Activated naive CD8-positive, alpha-beta T cell treated with anti-CD3 and anti-CD28 coated beads for 36 hours (primary cell): Measurements from ENCODE around the gene CYB5D1. TPM values are rescaled to one million over a fixed set of nuclear protein-coding genes. Genes with fewer than 3 reads are reported as not detected.

Experiments
- DNase-seq: peaks from one replicate; pipeline ENCODE4 v3.0.0; 2021
- H3K27ac Mint-ChIP-seq: one replicate; pipeline ENCODE4 v1.8.0; 2022; ENCODE audit warnings: mild to moderate bottlenecking, moderate library complexity, mixed read lengths
- H3K27me3 Mint-ChIP-seq: one replicate; pipeline ENCODE4 v1.8.0; 2022; ENCODE audit warnings: mild to moderate bottlenecking, mixed read lengths
- H3K36me3 Mint-ChIP-seq: one replicate; pipeline ENCODE4 v1.8.0; 2021; ENCODE audit warnings: mild to moderate bottlenecking, mixed read lengths
- H3K4me1 Mint-ChIP-seq: one replicate; pipeline ENCODE4 v1.8.0; 2021; ENCODE audit warnings: mixed read lengths
- H3K4me3 Mint-ChIP-seq: one replicate; pipeline ENCODE4 v1.8.0; 2022; ENCODE audit warnings: mild to moderate bottlenecking, moderate library complexity, mixed read lengths
- H3K9me3 Mint-ChIP-seq: one replicate; pipeline ENCODE4 v1.8.0; 2022; ENCODE audit warnings: mixed read lengths
- total RNA-seq, 2 experiments: library from RNA; stranded (reverse); gene quantifications; one replicate each; pipeline ENCODE4 v1.2.3, GENCODE V29; 2021

The CYB5D1 gene
- total RNA-seq, 2 experiments from 2014 or later: 18.6 to 20.1 TPM

GRCh38 chr17:7894226-7894625 lies 36.4 kb downstream of the CYB5D1 start:
- Mint-ChIP-seq H3K4me3 (no peak overlapping the region), H3K36me3 (peaks cover 32% of the 10 kb centered on the region), H3K27me3 (no peaks in the 10 kb centered on the region)

GRCh38 chr17:7894866-7895265 lies 37.1 kb downstream of the CYB5D1 start:
- DNase-seq: no peak
- H3K27me3 Mint-ChIP-seq: no peaks in the 10 kb centered on the region
- peaks cover 29% of the 10 kb centered on the region for H3K36me3 Mint-ChIP-seq
- no peaks in the 10 kb centered on the region for H3K9me3 Mint-ChIP-seq
- peak overlapping the region; percentile 40 for H3K27ac Mint-ChIP-seq
- no peak overlapping the region for H3K4me3 Mint-ChIP-seq
- H3K4me1 Mint-ChIP-seq: peaks cover 4% of the 10 kb centered on the region

More at GRCh38 chr17:7894226-7894625, 36.4 kb downstream of the CYB5D1 start:
- Mint-ChIP-seq H3K9me3 (no peaks in the 10 kb centered on the region), H3K27ac (peak overlapping the region; percentile 40), H3K4me1 (peaks cover 4% of the 10 kb centered on the region)
- no peak for DNase-seq

- H3K27me3 Mint-ChIP-seq: no peaks in the 10 kb centered on the region
- no peaks in the 10 kb centered on the region for H3K9me3 Mint-ChIP-seq
- peaks cover 4% of the 10 kb centered on the region for H3K4me1 Mint-ChIP-seq
- H3K36me3 Mint-ChIP-seq: peaks cover 34% of the 10 kb centered on the region
- no peak overlapping the region for H3K27ac Mint-ChIP-seq
- DNase-seq: no peak
- no peak overlapping the region for H3K4me3 Mint-ChIP-seq
Observed at GRCh38 chr17:7897090-7897489, 39.3 kb downstream of the CYB5D1 start.

- peaks cover 4% of the 10 kb centered on the region for H3K4me1 Mint-ChIP-seq
- DNase-seq: no peak
- peaks cover 38% of the 10 kb centered on the region for H3K36me3 Mint-ChIP-seq
- H3K4me3 Mint-ChIP-seq: no peak overlapping the region
- no peaks in the 10 kb centered on the region for H3K9me3 Mint-ChIP-seq
- no peaks in the 10 kb centered on the region for H3K27me3 Mint-ChIP-seq
- peak overlapping the region; percentile 12 for H3K27ac Mint-ChIP-seq
Observed at GRCh38 chr17:7897773-7898172, 40.0 kb downstream of the CYB5D1 start.

- Mint-ChIP-seq H3K27me3 (no peaks in the 10 kb centered on the region), H3K36me3 (peaks cover 22% of the 10 kb centered on the region)
Observed at GRCh38 chr17:7903154-7904103, 45.6 kb downstream of the CYB5D1 start.

GRCh38 chr17:7909089-7909488 lies 51.3 kb downstream of the CYB5D1 start:
- no peak for DNase-seq
- H3K4me1 Mint-ChIP-seq: peaks cover 7% of the 10 kb centered on the region
- no peaks in the 10 kb centered on the region for H3K27me3 Mint-ChIP-seq
- peaks cover 16% of the 10 kb centered on the region for H3K36me3 Mint-ChIP-seq
- H3K4me3 Mint-ChIP-seq: no peak overlapping the region
- H3K9me3 Mint-ChIP-seq: no peaks in the 10 kb centered on the region
- no peak overlapping the region for H3K27ac Mint-ChIP-seq

More at GRCh38 chr17:7903154-7904103, 45.6 kb downstream of the CYB5D1 start:
- H3K9me3 Mint-ChIP-seq: no peaks in the 10 kb centered on the region
- H3K4me1 Mint-ChIP-seq: no peaks in the 10 kb centered on the region
- no peak for DNase-seq
- no peak overlapping the region for H3K4me3 Mint-ChIP-seq
- no peak overlapping the region for H3K27ac Mint-ChIP-seq

- Mint-ChIP-seq H3K27ac (peak overlapping the region; percentile 7), H3K4me1 (peaks cover 15% of the 10 kb centered on the region), H3K27me3 (no peaks in the 10 kb centered on the region), H3K4me3 (no peak overlapping the region), H3K9me3 (no peaks in the 10 kb centered on the region), H3K36me3 (peaks cover 13% of the 10 kb centered on the region)
- DNase-seq: no peak
Observed at GRCh38 chr17:7910281-7910680, 52.5 kb downstream of the CYB5D1 start.

GRCh38 chr17:7910711-7911110 lies 52.9 kb downstream of the CYB5D1 start:
- Mint-ChIP-seq H3K4me3 (no peak overlapping the region), H3K27ac (no peak overlapping the region), H3K36me3 (peaks cover 13% of the 10 kb centered on the region)

GRCh38 chr17:7911116-7911515 lies 53.3 kb downstream of the CYB5D1 start:
- H3K4me1 Mint-ChIP-seq: peaks cover 15% of the 10 kb centered on the region
- no peak for DNase-seq
- H3K27ac Mint-ChIP-seq: no peak overlapping the region
- no peaks in the 10 kb centered on the region for H3K9me3 Mint-ChIP-seq
- H3K36me3 Mint-ChIP-seq: peaks cover 13% of the 10 kb centered on the region
- no peak overlapping the region for H3K4me3 Mint-ChIP-seq
- H3K27me3 Mint-ChIP-seq: no peaks in the 10 kb centered on the region

More at GRCh38 chr17:7910711-7911110, 52.9 kb downstream of the CYB5D1 start:
- DNase-seq: no peak
- no peaks in the 10 kb centered on the region for H3K9me3 Mint-ChIP-seq
- peaks cover 15% of the 10 kb centered on the region for H3K4me1 Mint-ChIP-seq
- no peaks in the 10 kb centered on the region for H3K27me3 Mint-ChIP-seq

Other genes starting within 250 kb of the CYB5D1 start
- 10 to 100 TPM; 35.5 to 37.0 TPM for gene FXR2, start 243.1 kb upstream of the CYB5D1 start, total RNA-seq
- gene SAT2, start 230.2 kb upstream of the CYB5D1 start, total RNA-seq: 10 to 100 TPM; 15.4 to 15.5 TPM
- not detected for gene SHBG, start 227.9 kb upstream of the CYB5D1 start, total RNA-seq
- gene ATP1B2, start 207.1 kb upstream of the CYB5D1 start, total RNA-seq: under 1 TPM in 1 of 2 experiments, not detected in 1; 0.10 TPM
- gene TP53, start 170.5 kb upstream of the CYB5D1 start, total RNA-seq: 100 to 1,000 TPM; 137 to 142 TPM
- 10 to 100 TPM; 22.8 to 27.4 TPM for gene WRAP53, start 169.5 kb upstream of the CYB5D1 start, total RNA-seq
- gene EFNB3, start 152.8 kb upstream of the CYB5D1 start, total RNA-seq: not detected
- under 1 TPM; 0.04 to 0.14 TPM for gene DNAH2, start 140.3 kb upstream of the CYB5D1 start, total RNA-seq
- 10 to 100 TPM; 44.5 to 47.6 TPM for gene KDM6B, start 23.8 kb upstream of the CYB5D1 start, total RNA-seq
- 1 to 10 TPM; 4.2 to 4.8 TPM for gene TMEM88, start 2.9 kb upstream of the CYB5D1 start, total RNA-seq
- gene NAA38, start 444 bp upstream of the CYB5D1 start, total RNA-seq: 10 to 100 TPM; 65.2 to 66.6 TPM
- gene CHD3, start 30.8 kb downstream of the CYB5D1 start, total RNA-seq: 100 to 1,000 TPM; 123 to 129 TPM
- 1 to 10 TPM; 4.0 to 4.1 TPM for gene RNF227, start 58.3 kb downstream of the CYB5D1 start, total RNA-seq
- 1 to 10 TPM; 7.5 to 8.4 TPM for gene KCNAB3, start 71.9 kb downstream of the CYB5D1 start, total RNA-seq
- 100 to 1,000 TPM; 131 to 143 TPM for gene TRAPPC1, start 73.9 kb downstream of the CYB5D1 start, total RNA-seq
- 10 to 100 TPM; 45.3 to 45.7 TPM for gene CNTROB, start 74.2 kb downstream of the CYB5D1 start, total RNA-seq
- not detected for gene GUCY2D, start 144.6 kb downstream of the CYB5D1 start, total RNA-seq
- gene ALOX15B, start 181.1 kb downstream of the CYB5D1 start, total RNA-seq: under 1 TPM in 1 of 2 experiments, not detected in 1; 0.08 TPM
- 1 to 10 TPM; 3.7 to 4.1 TPM for gene ALOX12B, start 229.7 kb downstream of the CYB5D1 start, total RNA-seq